Osteocyte (in vitro differentiated cells): ENCODE results near the gene OPTN. TPM values are rescaled to one million over a fixed set of nuclear protein-coding genes. Genes with fewer than 3 reads are reported as not detected.
A peak's percentile ranks its signal among the peaks of the same experiment; 100 is the strongest.

Experiments
- DNase-seq: peaks from one replicate; pipeline ENCODE4 v3.0.0; 2021; ENCODE audit warnings: mixed read lengths; ENCODE audit not compliant: unreplicated experiment; ENCODE audit errors: extremely low spot score
- H3K27ac Mint-ChIP-seq: one replicate; pipeline ENCODE4 v1.8.0; 2021; ENCODE audit warnings: mild to moderate bottlenecking, mixed read lengths; ENCODE audit not compliant: unreplicated experiment
- H3K27me3 Mint-ChIP-seq: one replicate; pipeline ENCODE4 v1.8.0; 2021; ENCODE audit warnings: mixed read lengths; ENCODE audit not compliant: unreplicated experiment
- H3K36me3 Mint-ChIP-seq: one replicate; pipeline ENCODE4 v1.8.0; 2021; ENCODE audit warnings: mixed read lengths; ENCODE audit not compliant: unreplicated experiment
- H3K4me1 Mint-ChIP-seq: one replicate; pipeline ENCODE4 v1.8.0; 2021; ENCODE audit warnings: mixed read lengths; ENCODE audit not compliant: unreplicated experiment
- H3K4me3 Mint-ChIP-seq: one replicate; pipeline ENCODE4 v1.8.0; 2021; ENCODE audit warnings: mild to moderate bottlenecking, moderate library complexity, mixed read lengths; ENCODE audit not compliant: unreplicated experiment
- H3K9me3 Mint-ChIP-seq: one replicate; pipeline ENCODE4 v1.8.0; 2021; ENCODE audit warnings: mixed read lengths; ENCODE audit not compliant: unreplicated experiment
- CTCF ChIP-seq: fragments of 200-600 bp; sonication (generic); IDR thresholded peaks from 2 replicates; pipeline ENCODE4 v1.5.0; 2021; ENCODE audit warnings: antibody characterized with exemption, mild to moderate bottlenecking, moderate library complexity
- total RNA-seq: library from RNA; stranded (reverse); gene quantifications from 2 replicates; pipeline ENCODE4 v1.2.1, GENCODE V29; 2021

OPTN gene
- total RNA-seq, 1 donor from 2014 or later: 107 TPM

- Mint-ChIP-seq H3K4me1 (peaks cover 3% of the 10 kb centered on the region), H3K36me3 (peaks cover 55% of the 10 kb centered on the region), H3K27me3 (no peaks in the 10 kb centered on the region), H3K9me3 (no peaks in the 10 kb centered on the region), H3K27ac (no peak overlapping the region), H3K4me3 (no peak overlapping the region)
- DNase-seq: no peak
- no peak for TF ChIP-seq CTCF
Measured at GRCh38 chr10:13113544-13113943, 13.6 kb downstream of the OPTN start.

GRCh38 chr10:13115832-13116803 lies 16.2 kb downstream of the OPTN start:
- no peak for DNase-seq
- TF ChIP-seq CTCF: no peak
- Mint-ChIP-seq H3K4me1 (peaks cover 6% of the 10 kb centered on the region), H3K9me3 (no peaks in the 10 kb centered on the region), H3K4me3 (no peak overlapping the region), H3K27ac (no peak overlapping the region), H3K36me3 (peaks cover 60% of the 10 kb centered on the region), H3K27me3 (no peaks in the 10 kb centered on the region)

- TF ChIP-seq CTCF: no peak
- peaks cover 6% of the 10 kb centered on the region for H3K4me1 Mint-ChIP-seq
- no peak for DNase-seq
- H3K4me3 Mint-ChIP-seq: no peak overlapping the region
- H3K27ac Mint-ChIP-seq: peak overlapping the region; percentile 37
- H3K36me3 Mint-ChIP-seq: peaks cover 66% of the 10 kb centered on the region
- H3K9me3 Mint-ChIP-seq: no peaks in the 10 kb centered on the region
- no peaks in the 10 kb centered on the region for H3K27me3 Mint-ChIP-seq
Measured at GRCh38 chr10:13117841-13118783, 18.1 kb downstream of the OPTN start.

GRCh38 chr10:13118784-13119410 lies 18.9 kb downstream of the OPTN start:
- Mint-ChIP-seq H3K27ac (peak overlapping the region; percentile 37), H3K4me1 (peaks cover 6% of the 10 kb centered on the region), H3K9me3 (no peaks in the 10 kb centered on the region), H3K36me3 (peaks cover 71% of the 10 kb centered on the region), H3K4me3 (no peak overlapping the region), H3K27me3 (no peaks in the 10 kb centered on the region)
- no peak for DNase-seq
- TF ChIP-seq CTCF: no peak
